GM12878 (cell line): Measurements from ENCODE around the gene THSD4.

Source experiments
- EZH2 ChIP-seq: IDR thresholded peaks from 2 replicates; pipeline ENCODE4 v1.6.1; 2012; ENCODE audit warnings: low read depth, mild to moderate bottlenecking, control low read depth, inconsistent platforms, low read length, borderline replicate concordance; ENCODE audit not compliant: control insufficient read depth
- HCFC1 ChIP-seq: fragments of 150-350 bp; IDR thresholded peaks from 2 replicates; pipeline ENCODE4 v1.6.1; 2014; ENCODE audit warnings: low read length
- JUNB ChIP-seq: IDR thresholded peaks from 2 replicates; pipeline ENCODE4 v1.6.1; 2016; ENCODE audit warnings: antibody characterized with exemption, mild to moderate bottlenecking
- MYC ChIP-seq: IDR thresholded peaks from 2 replicates; pipeline ENCODE4 v1.6.1; 2011; ENCODE audit warnings: mild to moderate bottlenecking, low read length, moderate library complexity, inconsistent platforms; ENCODE audit not compliant: insufficient read depth, insufficient replicate concordance, insufficient read length, severe bottlenecking
- RFX5 ChIP-seq: IDR thresholded peaks from 2 replicates; pipeline ENCODE4 v1.6.1; 2011; ENCODE audit warnings: low read depth, low read length, improper control_type of control experiment
- SRF ChIP-seq, 2 experiments: IDR thresholded peaks; 2 replicates each; pipeline ENCODE4 v1.6.1; 2011; ENCODE audit warnings: low read depth in 2 of 2, low read length in 2 of 2, mild to moderate bottlenecking in 1 of 2, moderate library complexity in 1 of 2
- TF ChIP-seq, protein P1 (sequence below), 3 experiments: IDR thresholded peaks in 2 of 3; conservative IDR thresholded peaks in 1 of 3; 2 replicates each; pipeline ENCODE4 v1.5.1; 2011; ENCODE audit warnings: low read depth in 3 of 3, low read length in 3 of 3, mild to moderate bottlenecking in 3 of 3, control low read depth in 2 of 3, moderate library complexity in 2 of 3, inconsistent platforms in 1 of 3, mixed read lengths in 1 of 3; ENCODE audit not compliant: control insufficient read depth in 2 of 3, insufficient read depth in 1 of 3; ENCODE audit errors: extremely low read depth in 1 of 3
- TF ChIP-seq, protein P2 (sequence below): fragments of 450-650 bp; IDR thresholded peaks from 2 replicates; pipeline ENCODE4 v1.6.1; 2017; ENCODE audit warnings: mild to moderate bottlenecking

DNA sequence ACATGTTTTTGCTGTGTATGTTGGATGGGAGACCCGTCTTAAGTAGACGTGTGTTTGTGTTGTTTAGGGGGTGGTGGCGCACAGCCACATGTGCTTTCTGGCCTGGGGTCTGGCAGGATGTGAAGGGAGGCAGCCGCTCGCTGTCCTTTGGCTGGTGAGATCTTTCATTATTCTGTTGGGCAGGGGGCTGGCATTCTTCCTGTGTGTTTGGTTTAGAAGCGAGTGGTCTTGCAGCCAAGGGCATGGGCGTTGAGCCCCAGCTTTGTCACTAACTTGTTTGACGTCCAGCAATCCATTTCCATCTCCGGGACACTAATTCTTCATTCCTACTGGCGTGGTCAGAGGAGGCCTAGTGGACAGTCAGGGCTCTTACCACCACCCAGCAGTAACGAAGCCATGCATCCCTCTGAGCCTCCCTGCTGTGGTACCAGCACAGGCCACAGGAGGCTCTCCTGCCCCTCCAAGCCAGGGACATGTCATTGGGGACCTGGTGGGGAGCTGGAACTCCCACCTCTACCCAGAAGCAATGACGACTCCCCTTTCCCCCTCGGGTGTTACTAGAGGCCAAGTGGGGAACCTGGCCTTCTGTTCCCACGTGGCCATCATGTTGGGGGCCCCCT is 10.7 kb downstream of the THSD4 start:
- TF ChIP-seq SRF (IDR thresholded peaks at IDR 0.05; ENCODE audit: low read depth in 2 of 2, low read length in 2 of 2), result no peak
- TF ChIP-seq, protein P1, sequence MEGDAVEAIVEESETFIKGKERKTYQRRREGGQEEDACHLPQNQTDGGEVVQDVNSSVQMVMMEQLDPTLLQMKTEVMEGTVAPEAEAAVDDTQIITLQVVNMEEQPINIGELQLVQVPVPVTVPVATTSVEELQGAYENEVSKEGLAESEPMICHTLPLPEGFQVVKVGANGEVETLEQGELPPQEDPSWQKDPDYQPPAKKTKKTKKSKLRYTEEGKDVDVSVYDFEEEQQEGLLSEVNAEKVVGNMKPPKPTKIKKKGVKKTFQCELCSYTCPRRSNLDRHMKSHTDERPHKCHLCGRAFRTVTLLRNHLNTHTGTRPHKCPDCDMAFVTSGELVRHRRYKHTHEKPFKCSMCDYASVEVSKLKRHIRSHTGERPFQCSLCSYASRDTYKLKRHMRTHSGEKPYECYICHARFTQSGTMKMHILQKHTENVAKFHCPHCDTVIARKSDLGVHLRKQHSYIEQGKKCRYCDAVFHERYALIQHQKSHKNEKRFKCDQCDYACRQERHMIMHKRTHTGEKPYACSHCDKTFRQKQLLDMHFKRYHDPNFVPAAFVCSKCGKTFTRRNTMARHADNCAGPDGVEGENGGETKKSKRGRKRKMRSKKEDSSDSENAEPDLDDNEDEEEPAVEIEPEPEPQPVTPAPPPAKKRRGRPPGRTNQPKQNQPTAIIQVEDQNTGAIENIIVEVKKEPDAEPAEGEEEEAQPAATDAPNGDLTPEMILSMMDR (IDR thresholded peaks at IDR 0.05 in 2 of 3, conservative IDR thresholded peaks at IDR 0.05 in 1 of 3; ENCODE audit: control insufficient read depth in 2 of 3, extremely low read depth in 1 of 3, insufficient read depth in 1 of 3, low read depth in 3 of 3, low read length in 3 of 3), result peak in 2 of 3 experiments; percentile 20 to 36; a peak in 2 of 6 replicates
- no peak for TF ChIP-seq RFX5
- no peak for TF ChIP-seq MYC
- TF ChIP-seq, protein P2, sequence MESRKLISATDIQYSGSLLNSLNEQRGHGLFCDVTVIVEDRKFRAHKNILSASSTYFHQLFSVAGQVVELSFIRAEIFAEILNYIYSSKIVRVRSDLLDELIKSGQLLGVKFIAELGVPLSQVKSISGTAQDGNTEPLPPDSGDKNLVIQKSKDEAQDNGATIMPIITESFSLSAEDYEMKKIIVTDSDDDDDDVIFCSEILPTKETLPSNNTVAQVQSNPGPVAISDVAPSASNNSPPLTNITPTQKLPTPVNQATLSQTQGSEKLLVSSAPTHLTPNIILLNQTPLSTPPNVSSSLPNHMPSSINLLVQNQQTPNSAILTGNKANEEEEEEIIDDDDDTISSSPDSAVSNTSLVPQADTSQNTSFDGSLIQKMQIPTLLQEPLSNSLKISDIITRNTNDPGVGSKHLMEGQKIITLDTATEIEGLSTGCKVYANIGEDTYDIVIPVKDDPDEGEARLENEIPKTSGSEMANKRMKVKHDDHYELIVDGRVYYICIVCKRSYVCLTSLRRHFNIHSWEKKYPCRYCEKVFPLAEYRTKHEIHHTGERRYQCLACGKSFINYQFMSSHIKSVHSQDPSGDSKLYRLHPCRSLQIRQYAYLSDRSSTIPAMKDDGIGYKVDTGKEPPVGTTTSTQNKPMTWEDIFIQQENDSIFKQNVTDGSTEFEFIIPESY, result no peak
- no peak for TF ChIP-seq JUNB
- TF ChIP-seq EZH2, result no peak
- no peak for TF ChIP-seq HCFC1
